ENCODE data around the gene EFCAB12. TPM values are rescaled to one million over a fixed set of nuclear protein-coding genes. Genes with fewer than 3 reads are reported as not detected.

EFCAB12 gene
- total and polyA plus RNA-seq, 10 of the 15 experiments (the other 5 are each of a cell fraction or from before 2014, with no cell fraction given) = 0.02 to 0.85 (median 0.33) TPM

DNA sequence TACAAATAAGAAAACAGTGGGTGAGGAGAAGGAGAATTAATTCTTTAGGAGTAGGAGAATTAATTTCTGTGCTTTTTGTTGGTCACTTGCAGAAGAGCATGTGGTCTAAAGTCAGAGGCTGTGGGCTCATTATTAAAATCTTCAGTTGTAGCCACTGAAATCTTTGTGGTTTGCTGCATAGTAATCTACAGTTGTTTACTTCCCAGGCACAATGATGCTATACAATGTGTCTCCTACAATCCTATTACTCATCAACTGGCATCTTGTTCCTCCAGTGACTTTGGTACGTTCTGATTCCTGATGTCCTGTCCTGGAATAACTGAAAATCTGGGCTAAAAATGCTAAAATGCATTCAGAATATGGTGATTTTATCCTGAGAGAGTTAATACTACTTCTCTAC, 32.6 kb upstream of the EFCAB12 start (continued):
- TF ChIP-seq, protein P1, sequence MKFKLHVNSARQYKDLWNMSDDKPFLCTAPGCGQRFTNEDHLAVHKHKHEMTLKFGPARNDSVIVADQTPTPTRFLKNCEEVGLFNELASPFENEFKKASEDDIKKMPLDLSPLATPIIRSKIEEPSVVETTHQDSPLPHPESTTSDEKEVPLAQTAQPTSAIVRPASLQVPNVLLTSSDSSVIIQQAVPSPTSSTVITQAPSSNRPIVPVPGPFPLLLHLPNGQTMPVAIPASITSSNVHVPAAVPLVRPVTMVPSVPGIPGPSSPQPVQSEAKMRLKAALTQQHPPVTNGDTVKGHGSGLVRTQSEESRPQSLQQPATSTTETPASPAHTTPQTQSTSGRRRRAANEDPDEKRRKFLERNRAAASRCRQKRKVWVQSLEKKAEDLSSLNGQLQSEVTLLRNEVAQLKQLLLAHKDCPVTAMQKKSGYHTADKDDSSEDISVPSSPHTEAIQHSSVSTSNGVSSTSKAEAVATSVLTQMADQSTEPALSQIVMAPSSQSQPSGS (IDR thresholded peaks at IDR 0.05; ENCODE audit: low read length) = peak; percentile 52; the same call in 1 of the 2 replicates

DNA sequence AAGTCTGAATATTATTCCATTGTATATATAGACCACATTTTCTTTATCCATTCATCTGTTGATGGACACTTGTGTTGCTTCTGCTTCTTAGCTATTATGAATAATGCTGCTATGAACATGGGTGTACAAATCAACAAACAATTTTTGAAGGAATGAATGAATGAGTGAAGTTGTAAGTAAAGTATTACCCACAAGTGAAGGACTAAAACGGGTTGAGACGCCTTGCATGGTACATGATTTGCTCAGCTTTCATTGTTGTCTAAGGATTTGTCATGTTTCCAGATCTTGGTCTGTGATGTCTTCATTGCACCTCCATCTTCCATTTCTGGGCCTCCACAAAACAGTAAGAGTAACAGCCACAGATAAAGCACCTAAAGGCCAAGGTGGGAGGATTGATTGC, 32.1 kb upstream of the EFCAB12 start:
- no peak overlapping the region for H3K4me2 ChIP-seq (ENCODE audit: control insufficient read depth, insufficient read depth)
- H2AFZ ChIP-seq (ENCODE audit: control insufficient read depth, low read depth, low read length) = no peak overlapping the region
- intact Hi-C loops (cut with micrococcal nuclease; ENCODE audit: unreplicated experiment) = no loop called here
- DNase-seq (ENCODE audit: low read depth, low spot score) = no peak
- no peaks in the 10 kb centered on the region for H3K9me3 ChIP-seq (replicated peaks; ENCODE audit: control insufficient read depth, insufficient read depth, low read length)
- H3K36me3 ChIP-seq (ENCODE audit: control insufficient read depth in 2 of 2, insufficient read depth in 2 of 2, low read length in 1 of 2) = no peaks in the 10 kb centered on the region; a peak in 1 of 4 replicates
- no peak overlapping the region for H3K4me3 ChIP-seq
- FAIRE-seq = no peak
- H3K27ac ChIP-seq (ENCODE audit: control insufficient read depth, insufficient read depth) = no peak overlapping the region
- ChIA-PET RAD21 (ENCODE audit: unreplicated experiment) (interaction anchor here (0.7 to 0.8 kb wide), 2 partner anchors 25 to 31 kb away, joined by 3 read pairs; no protein-coding TSS in a partner anchor), SMC1A (ENCODE audit: uncharacterized antibody, unreplicated experiment) (interaction anchor here (1.1 kb wide), 1 partner anchor 30 kb away, joined by 3 read pairs; no protein-coding TSS in a partner anchor), CTCF (no interaction called here), POLR2A (no interaction called here)
- no peaks in the 10 kb centered on the region for H4K20me1 ChIP-seq (ENCODE audit: control insufficient read depth, insufficient read depth)
- no peak overlapping the region for H3K9ac ChIP-seq (ENCODE audit: control insufficient read depth, insufficient read depth, low read length)
- in situ Hi-C loops (cut with MboI) = no loop called here
- 12% methylated on average over 2 of the region's 2 CpGs for WGBS (ENCODE audit: insufficient coverage, insufficient replicate concordance, low lambda C conversion rate, missing lambda C conversion rate)
- no peak for ATAC-seq
- H3K4me1 ChIP-seq (ENCODE audit: control insufficient read depth, insufficient read depth, low read length) = peaks cover 12% of the 10 kb centered on the region
- BruUV-seq (replicated peaks) = no TSS peak
- H3K27me3 ChIP-seq (replicated peaks in 1 of 2; ENCODE audit: control insufficient read depth in 2 of 2, insufficient read depth in 2 of 2, low read length in 1 of 2) = no peaks in the 10 kb centered on the region
- TF ChIP-seq MTA3 (IDR thresholded peaks at IDR 0.05; ENCODE audit: borderline replicate concordance, low read length) = no peak
- peak; percentile 60; the same call in 1 of the 2 replicates for TF ChIP-seq ZNF24 (IDR thresholded peaks at IDR 0.05)
- no peaks in the 10 kb centered on the region for H3K79me2 ChIP-seq (ENCODE audit: control insufficient read depth, insufficient read depth, low read length)

GRCh38 chr3:129460155-129460554, 31.7 kb upstream of the EFCAB12 start:
- Histone ChIP-seq H3K79me2 (ENCODE audit: control insufficient read depth, insufficient read depth, low read length) (no peaks in the 10 kb centered on the region), H4K20me1 (ENCODE audit: control insufficient read depth, insufficient read depth) (no peaks in the 10 kb centered on the region), H2AFZ (ENCODE audit: control insufficient read depth, low read depth, low read length) (no peak overlapping the region), H3K4me3 (no peak overlapping the region), H3K4me1 (ENCODE audit: control insufficient read depth, insufficient read depth, low read length) (peaks cover 12% of the 10 kb centered on the region), H3K27me3 (replicated peaks in 1 of 2; ENCODE audit: control insufficient read depth in 2 of 2, insufficient read depth in 2 of 2, low read length in 1 of 2) (no peaks in the 10 kb centered on the region), H3K4me2 (ENCODE audit: control insufficient read depth, insufficient read depth) (no peak overlapping the region), H3K9ac (ENCODE audit: control insufficient read depth, insufficient read depth, low read length) (no peak overlapping the region), H3K36me3 (ENCODE audit: control insufficient read depth in 2 of 2, insufficient read depth in 2 of 2, low read length in 1 of 2) (no peaks in the 10 kb centered on the region; a peak in 1 of 4 replicates), H3K9me3 (replicated peaks; ENCODE audit: control insufficient read depth, insufficient read depth, low read length) (no peaks in the 10 kb centered on the region), H3K27ac (ENCODE audit: control insufficient read depth, insufficient read depth) (no peak overlapping the region; the same call in 1 of the 2 replicates)
- BruUV-seq (replicated peaks) = no TSS peak
- FAIRE-seq (no peak), ATAC-seq (peak; percentile 78), DNase-seq (ENCODE audit: low read depth, low spot score) (no peak)
- RAD21 ChIA-PET (ENCODE audit: unreplicated experiment) = interaction anchor here (0.7 to 0.8 kb wide), 2 partner anchors 24 to 31 kb away, joined by 3 read pairs; no protein-coding TSS in a partner anchor
- SMC1A ChIA-PET (ENCODE audit: uncharacterized antibody, unreplicated experiment) = interaction anchor here (1.1 to 1.2 kb wide), 2 partner anchors 30 to 33 kb away, joined by 3 read pairs; no protein-coding TSS in a partner anchor
- 1% methylated on average over 3 of the region's 3 CpGs for WGBS (ENCODE audit: insufficient coverage, insufficient replicate concordance, low lambda C conversion rate, missing lambda C conversion rate)
- intact Hi-C loops (cut with micrococcal nuclease; ENCODE audit: unreplicated experiment) (no loop called here), in situ Hi-C loops (cut with MboI) (no loop called here)
- CTCF ChIA-PET = no interaction called here
- POLR2A ChIA-PET = no interaction called here
- TF ChIP-seq, protein P2, sequence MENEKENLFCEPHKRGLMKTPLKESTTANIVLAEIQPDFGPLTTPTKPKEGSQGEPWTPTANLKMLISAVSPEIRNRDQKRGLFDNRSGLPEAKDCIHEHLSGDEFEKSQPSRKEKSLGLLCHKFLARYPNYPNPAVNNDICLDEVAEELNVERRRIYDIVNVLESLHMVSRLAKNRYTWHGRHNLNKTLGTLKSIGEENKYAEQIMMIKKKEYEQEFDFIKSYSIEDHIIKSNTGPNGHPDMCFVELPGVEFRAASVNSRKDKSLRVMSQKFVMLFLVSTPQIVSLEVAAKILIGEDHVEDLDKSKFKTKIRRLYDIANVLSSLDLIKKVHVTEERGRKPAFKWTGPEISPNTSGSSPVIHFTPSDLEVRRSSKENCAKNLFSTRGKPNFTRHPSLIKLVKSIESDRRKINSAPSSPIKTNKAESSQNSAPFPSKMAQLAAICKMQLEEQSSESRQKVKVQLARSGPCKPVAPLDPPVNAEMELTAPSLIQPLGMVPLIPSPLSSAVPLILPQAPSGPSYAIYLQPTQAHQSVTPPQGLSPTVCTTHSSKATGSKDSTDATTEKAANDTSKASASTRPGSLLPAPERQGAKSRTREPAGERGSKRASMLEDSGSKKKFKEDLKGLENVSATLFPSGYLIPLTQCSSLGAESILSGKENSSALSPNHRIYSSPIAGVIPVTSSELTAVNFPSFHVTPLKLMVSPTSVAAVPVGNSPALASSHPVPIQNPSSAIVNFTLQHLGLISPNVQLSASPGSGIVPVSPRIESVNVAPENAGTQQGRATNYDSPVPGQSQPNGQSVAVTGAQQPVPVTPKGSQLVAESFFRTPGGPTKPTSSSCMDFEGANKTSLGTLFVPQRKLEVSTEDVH (IDR thresholded peaks at IDR 0.05; ENCODE audit: low read depth, partially characterized antibody) = no peak
- TF ChIP-seq PAX8 (IDR thresholded peaks at IDR 0.05) (no peak), RB1 (IDR thresholded peaks at IDR 0.05; ENCODE audit: borderline replicate concordance) (no peak), PAX5 (IDR thresholded peaks at IDR 0.05; ENCODE audit: borderline replicate concordance, low read depth, low read length) (no peak), JUNB (IDR thresholded peaks at IDR 0.05) (peak; percentile 40; the same call in 1 of the 2 replicates)
- TF ChIP-seq, protein P3, sequence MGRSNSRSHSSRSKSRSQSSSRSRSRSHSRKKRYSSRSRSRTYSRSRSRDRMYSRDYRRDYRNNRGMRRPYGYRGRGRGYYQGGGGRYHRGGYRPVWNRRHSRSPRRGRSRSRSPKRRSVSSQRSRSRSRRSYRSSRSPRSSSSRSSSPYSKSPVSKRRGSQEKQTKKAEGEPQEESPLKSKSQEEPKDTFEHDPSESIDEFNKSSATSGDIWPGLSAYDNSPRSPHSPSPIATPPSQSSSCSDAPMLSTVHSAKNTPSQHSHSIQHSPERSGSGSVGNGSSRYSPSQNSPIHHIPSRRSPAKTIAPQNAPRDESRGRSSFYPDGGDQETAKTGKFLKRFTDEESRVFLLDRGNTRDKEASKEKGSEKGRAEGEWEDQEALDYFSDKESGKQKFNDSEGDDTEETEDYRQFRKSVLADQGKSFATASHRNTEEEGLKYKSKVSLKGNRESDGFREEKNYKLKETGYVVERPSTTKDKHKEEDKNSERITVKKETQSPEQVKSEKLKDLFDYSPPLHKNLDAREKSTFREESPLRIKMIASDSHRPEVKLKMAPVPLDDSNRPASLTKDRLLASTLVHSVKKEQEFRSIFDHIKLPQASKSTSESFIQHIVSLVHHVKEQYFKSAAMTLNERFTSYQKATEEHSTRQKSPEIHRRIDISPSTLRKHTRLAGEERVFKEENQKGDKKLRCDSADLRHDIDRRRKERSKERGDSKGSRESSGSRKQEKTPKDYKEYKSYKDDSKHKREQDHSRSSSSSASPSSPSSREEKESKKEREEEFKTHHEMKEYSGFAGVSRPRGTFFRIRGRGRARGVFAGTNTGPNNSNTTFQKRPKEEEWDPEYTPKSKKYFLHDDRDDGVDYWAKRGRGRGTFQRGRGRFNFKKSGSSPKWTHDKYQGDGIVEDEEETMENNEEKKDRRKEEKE (IDR thresholded peaks at IDR 0.05) = no peak

Data from GM12878 (cell line).